Body of pancreas (tissue), 4 donors: ENCODE results near the gene ADRA2C.

ENCODE experiments used
- POLR2A ChIP-seq, 3 donors: fragments of 450-650 bp; IDR thresholded peaks; one replicate each; pipeline ENCODE4 v1.6.1; 2016; ENCODE audit warnings: antibody characterized with exemption in 3 of 3, mild to moderate bottlenecking in 2 of 3
- TF ChIP-seq, protein P1 (sequence below), 7 experiments: fragments of 450-650 bp in 4 of 7; fragments of 200-600 bp in 3 of 7; sonication (generic) in 3 of 7; IDR thresholded peaks; one replicate each; pipeline ENCODE4 v1.5.1; 2016 to 2019; ENCODE audit warnings: antibody characterized with exemption in 7 of 7

DNA sequence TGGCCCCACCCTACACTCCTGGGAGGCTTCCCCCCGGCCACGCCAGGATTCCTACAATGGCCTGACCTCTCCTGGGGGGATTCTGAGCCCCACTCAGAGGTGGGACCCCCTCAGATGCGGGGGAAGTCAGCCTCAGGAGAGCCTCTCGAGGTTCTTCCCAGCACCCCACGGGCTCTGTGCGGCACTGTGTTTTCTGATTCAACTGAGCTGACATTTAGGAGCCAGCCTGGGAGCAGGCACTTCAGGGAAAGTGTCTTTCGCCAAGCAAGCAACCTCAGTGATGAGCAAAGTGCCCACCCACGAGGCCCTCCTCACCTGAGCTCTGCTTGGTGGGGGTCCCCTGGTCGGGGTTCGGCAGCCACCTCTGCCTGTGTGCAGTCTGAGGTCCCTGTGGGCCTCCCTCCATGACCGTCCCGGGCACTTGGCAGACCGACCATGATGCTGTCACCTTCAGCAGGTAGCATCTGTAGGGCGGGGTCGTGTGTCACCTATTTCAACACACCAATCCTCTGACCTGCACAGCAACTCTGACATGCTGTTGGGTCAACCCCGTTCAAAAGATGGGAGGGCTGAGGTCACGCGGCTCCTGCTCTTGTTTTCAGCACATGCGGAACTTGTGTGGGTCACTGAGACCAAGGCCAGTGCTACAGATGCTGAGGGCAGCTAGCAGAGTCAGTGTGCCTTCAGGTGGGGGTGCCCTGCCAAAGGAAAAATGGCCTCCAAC, 46.2 kb downstream of the ADRA2C start:
- TF ChIP-seq, protein P1, sequence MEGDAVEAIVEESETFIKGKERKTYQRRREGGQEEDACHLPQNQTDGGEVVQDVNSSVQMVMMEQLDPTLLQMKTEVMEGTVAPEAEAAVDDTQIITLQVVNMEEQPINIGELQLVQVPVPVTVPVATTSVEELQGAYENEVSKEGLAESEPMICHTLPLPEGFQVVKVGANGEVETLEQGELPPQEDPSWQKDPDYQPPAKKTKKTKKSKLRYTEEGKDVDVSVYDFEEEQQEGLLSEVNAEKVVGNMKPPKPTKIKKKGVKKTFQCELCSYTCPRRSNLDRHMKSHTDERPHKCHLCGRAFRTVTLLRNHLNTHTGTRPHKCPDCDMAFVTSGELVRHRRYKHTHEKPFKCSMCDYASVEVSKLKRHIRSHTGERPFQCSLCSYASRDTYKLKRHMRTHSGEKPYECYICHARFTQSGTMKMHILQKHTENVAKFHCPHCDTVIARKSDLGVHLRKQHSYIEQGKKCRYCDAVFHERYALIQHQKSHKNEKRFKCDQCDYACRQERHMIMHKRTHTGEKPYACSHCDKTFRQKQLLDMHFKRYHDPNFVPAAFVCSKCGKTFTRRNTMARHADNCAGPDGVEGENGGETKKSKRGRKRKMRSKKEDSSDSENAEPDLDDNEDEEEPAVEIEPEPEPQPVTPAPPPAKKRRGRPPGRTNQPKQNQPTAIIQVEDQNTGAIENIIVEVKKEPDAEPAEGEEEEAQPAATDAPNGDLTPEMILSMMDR (IDR thresholded peaks at IDR 0.05): no peak
- TF ChIP-seq POLR2A (IDR thresholded peaks at IDR 0.05): no peak
